ENCODE data around the gene DEAF1. TPM values are rescaled to one million over a fixed set of nuclear protein-coding genes. Genes with fewer than 3 reads are reported as not detected.

DEAF1 gene
- total RNA-seq, 2 donors from 2014 or later = 15.5 to 26.6 TPM

- H3K9me3 ChIP-seq = no peaks in the 10 kb centered on the region
- TF ChIP-seq, protein P1, sequence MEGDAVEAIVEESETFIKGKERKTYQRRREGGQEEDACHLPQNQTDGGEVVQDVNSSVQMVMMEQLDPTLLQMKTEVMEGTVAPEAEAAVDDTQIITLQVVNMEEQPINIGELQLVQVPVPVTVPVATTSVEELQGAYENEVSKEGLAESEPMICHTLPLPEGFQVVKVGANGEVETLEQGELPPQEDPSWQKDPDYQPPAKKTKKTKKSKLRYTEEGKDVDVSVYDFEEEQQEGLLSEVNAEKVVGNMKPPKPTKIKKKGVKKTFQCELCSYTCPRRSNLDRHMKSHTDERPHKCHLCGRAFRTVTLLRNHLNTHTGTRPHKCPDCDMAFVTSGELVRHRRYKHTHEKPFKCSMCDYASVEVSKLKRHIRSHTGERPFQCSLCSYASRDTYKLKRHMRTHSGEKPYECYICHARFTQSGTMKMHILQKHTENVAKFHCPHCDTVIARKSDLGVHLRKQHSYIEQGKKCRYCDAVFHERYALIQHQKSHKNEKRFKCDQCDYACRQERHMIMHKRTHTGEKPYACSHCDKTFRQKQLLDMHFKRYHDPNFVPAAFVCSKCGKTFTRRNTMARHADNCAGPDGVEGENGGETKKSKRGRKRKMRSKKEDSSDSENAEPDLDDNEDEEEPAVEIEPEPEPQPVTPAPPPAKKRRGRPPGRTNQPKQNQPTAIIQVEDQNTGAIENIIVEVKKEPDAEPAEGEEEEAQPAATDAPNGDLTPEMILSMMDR (IDR thresholded peaks at IDR 0.05) = no peak
- no peak for DNase-seq (ENCODE audit: low spot score)
- H3K36me3 ChIP-seq = no peaks in the 10 kb centered on the region
- H3K4me1 ChIP-seq = peaks cover 0 to 34% of the 10 kb centered on the region in 2 donors
- H3K27ac ChIP-seq = no peak overlapping the region
- H3K27me3 ChIP-seq = peaks cover 0 to 5% of the 10 kb centered on the region in 2 donors
- no peak overlapping the region for H3K4me3 ChIP-seq
Observed at GRCh38 chr11:701741-702461, 6.9 kb upstream of the DEAF1 start.

- Histone ChIP-seq H3K4me1 (peaks cover 0 to 19% of the 10 kb centered on the region in 2 donors), H3K27me3 (no peaks in the 10 kb centered on the region), H3K36me3 (no peaks in the 10 kb centered on the region), H3K9me3 (no peaks in the 10 kb centered on the region), H3K4me3 (no peak overlapping the region), H3K27ac (no peak overlapping the region)
- TF ChIP-seq, protein P1 (IDR thresholded peaks at IDR 0.05) = no peak
- DNase-seq (ENCODE audit: low spot score) = no peak
Observed at GRCh38 chr11:699753-700152, 4.7 kb upstream of the DEAF1 start.

DNA sequence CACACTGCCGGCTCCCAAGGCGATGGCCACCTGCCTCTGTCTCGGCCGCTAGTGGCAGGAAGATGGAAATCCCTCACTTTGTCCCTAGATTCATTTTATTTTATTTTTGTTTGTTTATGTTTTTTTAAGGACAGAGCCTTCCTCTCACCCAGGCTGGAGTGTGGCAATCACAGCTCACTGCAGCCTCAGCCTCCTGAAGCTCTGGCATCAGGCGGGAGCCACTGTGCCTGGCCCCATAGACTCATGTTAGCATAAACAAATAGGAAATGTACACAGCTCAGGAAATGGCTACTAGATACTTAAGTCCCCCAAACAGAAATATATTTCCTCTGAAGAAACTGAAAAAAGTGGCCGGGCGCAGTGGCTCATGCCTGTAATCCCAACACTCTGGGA, 4.1 kb upstream of the DEAF1 start:
- H3K36me3 ChIP-seq = no peaks in the 10 kb centered on the region
- H3K27ac ChIP-seq = no peak overlapping the region
- DNase-seq (ENCODE audit: low spot score) = no peak
- no peaks in the 10 kb centered on the region for H3K27me3 ChIP-seq
- TF ChIP-seq, protein P1 (IDR thresholded peaks at IDR 0.05) = no peak
- H3K4me1 ChIP-seq = peaks cover 0 to 22% of the 10 kb centered on the region in 2 donors
- no peaks in the 10 kb centered on the region for H3K9me3 ChIP-seq
- no peak overlapping the region for H3K4me3 ChIP-seq

DNA sequence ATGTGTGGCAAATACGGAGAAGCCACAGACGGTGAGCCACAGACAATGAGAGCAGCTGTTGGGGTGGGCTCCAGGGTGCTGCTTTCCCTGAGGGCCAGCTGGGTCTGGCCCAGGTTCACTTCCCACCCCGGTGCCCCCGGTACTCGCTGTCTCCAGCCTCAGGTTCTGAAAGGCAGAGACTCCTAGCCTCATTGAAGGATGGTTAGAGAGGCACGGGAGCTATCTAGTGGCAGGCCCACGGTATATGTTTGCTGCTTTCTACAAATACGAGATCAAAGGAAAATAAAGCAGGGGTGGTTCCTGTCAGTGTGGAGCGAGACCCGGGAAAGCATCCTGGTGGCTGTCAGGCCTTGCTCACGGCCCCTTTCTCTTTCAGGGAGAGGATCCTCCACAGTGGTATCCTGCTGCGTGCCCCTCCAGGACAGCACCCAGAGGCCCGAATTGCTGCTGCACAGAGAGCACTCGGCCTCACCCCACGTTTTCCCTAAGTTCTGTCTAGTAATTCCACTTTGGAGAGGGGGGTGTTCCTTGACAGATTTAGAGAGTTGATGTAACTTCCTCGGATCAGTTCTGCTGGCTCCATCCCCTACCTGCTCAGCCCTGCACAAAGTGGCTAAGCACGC, 3.6 kb upstream of the DEAF1 start:
- Histone ChIP-seq H3K27ac (no peak overlapping the region), H3K9me3 (no peaks in the 10 kb centered on the region), H3K4me1 (peaks cover 0 to 27% of the 10 kb centered on the region in 2 donors), H3K36me3 (no peaks in the 10 kb centered on the region), H3K27me3 (no peaks in the 10 kb centered on the region), H3K4me3 (no peak overlapping the region)
- TF ChIP-seq, protein P1 (IDR thresholded peaks at IDR 0.05) = no peak
- no peak for DNase-seq (ENCODE audit: low spot score)

DNA sequence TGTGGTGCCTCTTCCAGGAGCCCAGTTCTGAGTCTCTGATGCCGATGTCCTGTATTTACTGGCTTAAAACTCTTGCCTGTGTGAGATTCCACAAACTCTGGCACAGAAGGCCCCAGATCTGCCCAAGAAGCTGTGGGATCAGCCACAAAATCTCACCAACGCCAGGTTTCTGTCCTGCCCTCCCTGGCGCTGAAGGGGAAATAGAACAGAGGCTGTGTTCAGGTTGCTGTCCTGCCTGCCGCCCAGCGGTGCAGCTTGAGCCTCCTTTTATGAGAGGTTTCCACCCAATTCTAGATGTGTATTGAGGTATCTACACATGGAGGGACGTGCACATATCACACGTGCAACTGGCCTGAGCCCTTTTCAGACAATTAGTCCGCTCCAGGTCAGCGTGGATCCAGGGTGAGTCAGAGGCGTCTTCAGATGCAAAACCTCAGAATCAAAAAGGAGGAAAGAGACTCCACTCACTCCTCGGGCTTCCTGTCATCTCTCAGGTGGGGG, 2.8 kb upstream of the DEAF1 start:
- Histone ChIP-seq H3K4me3 (no peak overlapping the region), H3K27ac (peak overlapping the region; percentile 5 to 99)

More for the DNA sequence above, 2.8 kb upstream of the DEAF1 start:
- peaks cover 0 to 33% of the 10 kb centered on the region in 2 donors for H3K4me1 ChIP-seq
- no peaks in the 10 kb centered on the region for H3K36me3 ChIP-seq
- DNase-seq (ENCODE audit: low spot score) = no peak
- TF ChIP-seq, protein P1 (IDR thresholded peaks at IDR 0.05) = no peak
- H3K27me3 ChIP-seq = no peaks in the 10 kb centered on the region
- no peaks in the 10 kb centered on the region for H3K9me3 ChIP-seq
